H1 (cell line): ENCODE measurements around the gene TTK. TPM values are rescaled to one million over a fixed set of nuclear protein-coding genes. Genes with fewer than 3 reads are reported as not detected.
A peak's percentile ranks its signal among the peaks of the same experiment; 100 is the strongest.
"Not testable (repeated sequence)": the region's sequence is repeated elsewhere in the genome, so short reads cannot be mapped to it uniquely, and the experiment has no call there.

Experiments used
- CTCF ChIA-PET: fragments of 300-600 bp; sonication (Branson Sonifier 250); formaldehyde crosslinking; loops from one replicate; lab custom pipeline; 2021; ENCODE audit not compliant: partially characterized antibody; lab: Charles Lee
- POLR2A ChIA-PET: fragments of 300-600 bp; sonication (Branson Sonifier 250); formaldehyde crosslinking; loops from one replicate; lab custom pipeline; 2021; ENCODE audit warnings: inconsistent platforms; ENCODE audit not compliant: partially characterized antibody; lab: Charles Lee
- DNase-seq, 2 experiments: peaks; one replicate each; pipeline versions ENCODE4 v3.0.0 to v3.0.0-alpha.2; 2010 to 2022; ENCODE audit warnings: low spot score in 2 of 2, low read depth in 1 of 2, mixed read lengths in 1 of 2
- FAIRE-seq: peaks from 2 replicates; lab custom pipeline; 2011; peaks lifted over from hg19 to GRCh38; lab: Jason Lieb, UNC
- H2AFZ ChIP-seq: 2 replicates; pipeline ENCODE4 v1.8.1; 2012; ENCODE audit warnings: low read length, inconsistent platforms
- H2AK5ac ChIP-seq: 2 replicates; pipeline ENCODE4 v1.6.1; 2013; ENCODE audit warnings: low read depth, low read length
- H2BK120ac ChIP-seq: replicated peaks from 2 replicates; pipeline ENCODE3; 2013; ENCODE audit warnings: low read depth, low read length, inconsistent platforms
- H2BK12ac ChIP-seq: 2 replicates; pipeline ENCODE4 v1.6.1; 2013; ENCODE audit warnings: low read depth, low read length
- H2BK15ac ChIP-seq: 2 replicates; pipeline ENCODE4 v1.6.1; 2013; ENCODE audit warnings: low read length
- H2BK20ac ChIP-seq: 2 replicates; pipeline ENCODE4 v1.6.1; 2013; ENCODE audit warnings: low read length
- H2BK5ac ChIP-seq: 2 replicates; pipeline ENCODE4 v1.6.1; 2013; ENCODE audit warnings: low read depth, low read length
- H3K14ac ChIP-seq: 2 replicates; pipeline ENCODE4 v1.6.1; 2013; ENCODE audit warnings: inconsistent platforms; ENCODE audit not compliant: insufficient read length
- H3K18ac ChIP-seq: 2 replicates; pipeline ENCODE4 v1.6.1; 2013; ENCODE audit warnings: low read length; ENCODE audit errors: extremely low read depth
- H3K23ac ChIP-seq: 2 replicates; pipeline ENCODE4 v1.6.1; 2013; ENCODE audit warnings: inconsistent platforms; ENCODE audit not compliant: insufficient read length
- H3K23me2 ChIP-seq: 2 replicates; pipeline ENCODE4 v1.6.1; 2013; ENCODE audit warnings: low read depth, low read length
- H3K27ac ChIP-seq: 2 replicates; pipeline ENCODE4 v1.6.1; 2011; ENCODE audit warnings: low read depth, low read length, inconsistent platforms
- H3K27me3 ChIP-seq, 4 experiments: replicated peaks in 1 of 4; 1 replicate in 1 of 4; 2 replicates in 3 of 4; pipeline versions ENCODE4 v1.6.1 to v1.8.1; 2011 to 2013; ENCODE audit warnings: low read length in 3 of 4, mild to moderate bottlenecking in 3 of 4, inconsistent platforms in 2 of 4, mixed read lengths in 2 of 4, moderate library complexity in 1 of 4; ENCODE audit not compliant: control insufficient read depth in 3 of 4, insufficient read depth in 3 of 4; ENCODE audit errors: extremely low read depth in 1 of 4
- H3K36me3 ChIP-seq, 4 experiments: 2 replicates each; pipeline versions ENCODE4 v1.6.1 to v1.8.1; 2011 to 2013; ENCODE audit warnings: mild to moderate bottlenecking in 4 of 4, low read length in 3 of 4, moderate library complexity in 2 of 4, control low read depth in 1 of 4, inconsistent platforms in 1 of 4; ENCODE audit not compliant: insufficient read depth in 4 of 4, control insufficient read depth in 2 of 4
- H3K4ac ChIP-seq: replicated peaks from 2 replicates; pipeline ENCODE3; 2013; ENCODE audit warnings: low read length, low read depth, mixed read lengths, inconsistent platforms; ENCODE audit not compliant: insufficient read length
- H3K4me1 ChIP-seq, 4 experiments: replicated peaks in 1 of 4; 1 replicate in 1 of 4; 2 replicates in 3 of 4; pipeline versions ENCODE4 v1.6.1 to v1.8.1; 2011 to 2013; ENCODE audit warnings: low read length in 3 of 4, inconsistent platforms in 2 of 4, mixed read lengths in 1 of 4; ENCODE audit not compliant: insufficient read depth in 4 of 4, control insufficient read depth in 3 of 4
- H3K4me2 ChIP-seq, 2 experiments: 2 replicates each; pipeline versions ENCODE4 v1.6.1 to v1.8.1; 2011 to 2013; ENCODE audit warnings: low read depth in 2 of 2, low read length in 2 of 2, control low read depth in 1 of 2, inconsistent platforms in 1 of 2, mild to moderate bottlenecking in 1 of 2; ENCODE audit not compliant: insufficient read depth in 1 of 2
- H3K4me3 ChIP-seq, 4 experiments: fragments of 200-600, 300-600 bp in 1 of 4; sonication (generic), shearing (Covaris generic), sonication (Bioruptor Twin) in 1 of 4; 2 replicates each; pipeline versions ENCODE4 v1.5.1 to v1.8.1; 2011 to 2016; ENCODE audit warnings: low read length in 4 of 4, low read depth in 3 of 4, control low read depth in 2 of 4, inconsistent platforms in 2 of 4, mild to moderate bottlenecking in 2 of 4, mixed read lengths in 1 of 4, moderate library complexity in 1 of 4; ENCODE audit not compliant: insufficient read depth in 2 of 4; ENCODE audit errors: extremely low read depth in 1 of 4
- H3K56ac ChIP-seq: replicated peaks from 2 replicates; pipeline ENCODE3; 2013; ENCODE audit warnings: low read depth, mild to moderate bottlenecking, mixed read lengths, low read length, inconsistent platforms; ENCODE audit not compliant: insufficient read length
- H3K79me1 ChIP-seq: 2 replicates; pipeline ENCODE4 v1.6.1; 2013; ENCODE audit warnings: low read depth, low read length, control low read depth
- H3K79me2 ChIP-seq, 2 experiments: 2 replicates each; pipeline versions ENCODE4 v1.6.1 to v1.8.1; 2012 to 2013; ENCODE audit warnings: low read length in 2 of 2, mild to moderate bottlenecking in 2 of 2, inconsistent platforms in 1 of 2; ENCODE audit not compliant: insufficient read depth in 2 of 2, control insufficient read depth in 1 of 2
- H3K9ac ChIP-seq, 4 experiments: replicated peaks in 1 of 4; 1 replicate in 1 of 4; 2 replicates in 3 of 4; pipeline versions ENCODE4 v1.6.1 to v1.8.1; 2011 to 2013; ENCODE audit warnings: low read depth in 3 of 4, low read length in 3 of 4, control low read depth in 2 of 4, mild to moderate bottlenecking in 2 of 4, moderate library complexity in 2 of 4, inconsistent platforms in 1 of 4; ENCODE audit errors: extremely low read depth in 1 of 4
- H3K9me3 ChIP-seq, 2 experiments: 2 replicates each; pipeline versions ENCODE4 v1.6.1 to v1.8.1; 2012 to 2013; ENCODE audit warnings: mild to moderate bottlenecking in 2 of 2, moderate library complexity in 2 of 2, control low read depth in 1 of 2, inconsistent platforms in 1 of 2, low read depth in 1 of 2, low read length in 1 of 2, mixed read lengths in 1 of 2; ENCODE audit not compliant: insufficient read depth in 2 of 2
- H4K20me1 ChIP-seq, 2 experiments: replicated peaks in 1 of 2; 2 replicates each; pipeline versions ENCODE3 to v1.8.1; 2011 to 2013; ENCODE audit warnings: inconsistent platforms in 2 of 2, low read length in 2 of 2, mild to moderate bottlenecking in 1 of 2; ENCODE audit not compliant: insufficient read depth in 2 of 2, control insufficient read depth in 1 of 2
- H4K5ac ChIP-seq: 2 replicates; pipeline ENCODE4 v1.6.1; 2013; ENCODE audit warnings: low read length, low read depth, mixed read lengths, inconsistent platforms; ENCODE audit not compliant: insufficient read length
- H4K8ac ChIP-seq: 2 replicates; pipeline ENCODE4 v1.8.0; 2013; ENCODE audit warnings: mild to moderate bottlenecking, moderate library complexity, low read length, inconsistent platforms; ENCODE audit not compliant: insufficient read depth; ENCODE audit errors: extremely low read depth
- H4K91ac ChIP-seq: replicated peaks from 2 replicates; pipeline ENCODE3; 2013; ENCODE audit warnings: low read length, mixed read lengths, inconsistent platforms; ENCODE audit not compliant: insufficient read length
- JUN ChIP-seq: IDR thresholded peaks from 2 replicates; pipeline ENCODE4 v1.6.1; 2011; ENCODE audit warnings: low read depth, mild to moderate bottlenecking, improper control_type of control experiment, low read length
- SP1 ChIP-seq: IDR thresholded peaks from 2 replicates; pipeline ENCODE4 v1.6.1; 2011; ENCODE audit warnings: low read depth, low read length
- WGBS, 2 experiments: shearing (Covaris generic) in 1 of 2; methylation state at CpG; one replicate each; pipeline versions ENCODE4 v1.1.6 to v1.1.7; 2013 to 2015; ENCODE audit warnings: low lambda C conversion rate in 2 of 2, mixed read lengths in 2 of 2, inconsistent platforms in 1 of 2, low coverage in 1 of 2, missing lambda C conversion rate in 1 of 2; ENCODE audit not compliant: insufficient replicate concordance in 2 of 2, insufficient coverage in 1 of 2, insufficient read length in 1 of 2; ENCODE audit errors: extremely low coverage in 1 of 2, missing lambda C conversion rate in 1 of 2; 5-methylcytosine and 5-hydroxymethylcytosine counted together
- polyA plus RNA-seq, 7 experiments: library from polyadenylated mRNA; depleted of rRNA in 3 of 7; stranded (reverse) in 5 of 7; unstranded in 2 of 7; fragments of >200 nt in 5 of 7; fragments of 200-250 nt in 2 of 7; gene quantifications; 1 replicate in 5 of 7; 2 replicates in 1 of 7; 4 replicates in 1 of 7; pipeline versions ENCODE4 v1.2.1 to v1.2.3, GENCODE V29; 2011 to 2013; ENCODE audit warnings: missing spikeins in 2 of 7, mixed read lengths in 2 of 7
- total RNA-seq: library from RNA; stranded (reverse); fragmentation: NEBNext Ultra II Directional; extraction: Animal tissue kit (Norgen Biotek cat#: 25700); gene quantifications from 2 replicates; pipeline ENCODE4 v1.2.1, GENCODE V29; 2021

Gene TTK
- total and polyA plus RNA-seq, 2 of the 8 experiments (the other 6 are each of a cell fraction or from before 2014, with no cell fraction given) = 11.9 to 63.2 TPM

GRCh38 chr6:80060774-80061173 lies 56.3 kb downstream of the TTK start:
- Histone ChIP-seq H2BK15ac (no peak overlapping the region), H3K4ac (no peak overlapping the region), H3K4me3 (no peak overlapping the region), H3K27me3 (no peaks in the 10 kb centered on the region), H3K23me2 (no peaks in the 10 kb centered on the region), H3K79me2 (no peaks in the 10 kb centered on the region), H3K4me2 (no peak overlapping the region), H2BK5ac (no peak overlapping the region), H3K56ac (no peak overlapping the region), H4K5ac (no peak overlapping the region), H4K20me1 (no peaks in the 10 kb centered on the region), H3K27ac (no peak overlapping the region), H3K79me1 (no peaks in the 10 kb centered on the region), H2BK120ac (no peak overlapping the region), H3K18ac (no peak overlapping the region), H3K4me1 (no peaks in the 10 kb centered on the region), H3K9ac (no peak overlapping the region), H3K23ac (no peak overlapping the region), H4K8ac (no peak overlapping the region), H3K9me3 (no peaks in the 10 kb centered on the region), H4K91ac (no peak overlapping the region), H3K36me3 (no peaks in the 10 kb centered on the region), H2AK5ac (no peak overlapping the region), H3K14ac (no peak overlapping the region), H2AFZ (no peak overlapping the region), H2BK12ac (no peak overlapping the region), H2BK20ac (no peak overlapping the region)
- ChIA-PET CTCF (no interaction called here), POLR2A (no interaction called here)
- DNase-seq (no peak), FAIRE-seq (no peak)
- TF ChIP-seq SP1 (no peak), JUN (no peak)

DNA sequence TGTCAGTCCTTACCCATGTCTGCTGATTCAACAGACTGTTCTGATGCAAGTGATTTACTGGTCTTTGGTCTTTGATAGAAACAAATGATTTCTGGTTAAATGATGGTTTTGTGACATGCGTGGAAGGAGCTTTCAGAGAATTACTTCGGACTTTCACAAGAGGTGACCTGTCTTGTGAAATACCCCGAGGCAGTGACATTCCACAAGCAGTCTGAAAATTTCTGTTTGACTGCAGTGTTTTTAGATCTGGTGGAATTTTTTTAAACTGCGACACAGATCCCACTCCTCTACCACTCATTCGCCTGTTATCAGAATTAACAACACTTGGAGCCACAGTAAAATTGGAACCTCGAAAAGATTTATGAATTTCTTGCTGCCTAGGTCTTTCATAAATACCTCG lies 63.7 kb downstream of the TTK start:
- H3K18ac ChIP-seq, H3K23me2 ChIP-seq, H2BK20ac ChIP-seq, H3K4me1 ChIP-seq, H2BK120ac ChIP-seq, H3K27me3 ChIP-seq, H3K56ac ChIP-seq, H2AFZ ChIP-seq, H3K4me2 ChIP-seq, H3K4me3 ChIP-seq, H3K9me3 ChIP-seq, H4K8ac ChIP-seq, H3K23ac ChIP-seq, H3K79me2 ChIP-seq, H2BK12ac ChIP-seq, H3K14ac ChIP-seq, H2BK15ac ChIP-seq, H4K20me1 ChIP-seq, H3K27ac ChIP-seq, H3K9ac ChIP-seq, H4K91ac ChIP-seq, H3K4ac ChIP-seq, DNase-seq, CTCF ChIA-PET, H3K79me1 ChIP-seq, H3K36me3 ChIP-seq, H4K5ac ChIP-seq, POLR2A ChIA-PET, H2AK5ac ChIP-seq, H2BK5ac ChIP-seq: not testable (repeated sequence)
- 94% methylated on average over 7 of the region's 7 CpGs; no CpG with 5 or more reads in 1 of the 2 experiments for WGBS, 2 experiments
- FAIRE-seq = peak; percentile 48
